DMS79 treated with DMSO at 0.1 percent for 48 hours (cell line): ENCODE measurements around the gene CYP2C18.
"Not testable (repeated sequence)": the region's sequence is repeated elsewhere in the genome, so short reads cannot be mapped to it uniquely, and the experiment has no call there.

Source experiments
- DNase-seq: peaks from one replicate; lab custom pipeline; 2025; lab: John Stamatoyannopoulos, UW

Gene CYP2C18

GRCh38 chr10:94683214-94684054, at the start of gene CYP2C18:
TSS of gene CYP2C18 (plus strand) at chr10:94683729. CDS start at chr10:94683820, 91 bp downstream.
- DNase-seq, result no peak

GRCh38 chr10:94638097-94638496, 45.4 kb upstream of the CYP2C18 start:
- not testable (repeated sequence) for DNase-seq

- DNase-seq, result no peak
Observed at GRCh38 chr10:94639902-94640301, 43.6 kb upstream of the CYP2C18 start.

GRCh38 chr10:94640562-94640961, 43.0 kb upstream of the CYP2C18 start:
- no peak for DNase-seq

- DNase-seq, result no peak
Observed at GRCh38 chr10:94641480-94641879, 42.0 kb upstream of the CYP2C18 start.

GRCh38 chr10:94644352-94644751, 39.2 kb upstream of the CYP2C18 start:
- no peak for DNase-seq

- no peak for DNase-seq
Observed at GRCh38 chr10:94645285-94645684, 38.2 kb upstream of the CYP2C18 start.

GRCh38 chr10:94655201-94655600, 28.3 kb upstream of the CYP2C18 start:
- not testable (repeated sequence) for DNase-seq

- not testable (repeated sequence) for DNase-seq
Observed at GRCh38 chr10:94663061-94663460, 20.5 kb upstream of the CYP2C18 start.

- no peak for DNase-seq
Observed at GRCh38 chr10:94666391-94667102, 17.0 kb upstream of the CYP2C18 start.

- DNase-seq, result no peak
Observed at GRCh38 chr10:94673614-94674321, 9.8 kb upstream of the CYP2C18 start.

GRCh38 chr10:94676496-94676895, 7.0 kb upstream of the CYP2C18 start:
- DNase-seq, result no peak

- DNase-seq, result no peak
Observed at GRCh38 chr10:94677691-94678090, 5.8 kb upstream of the CYP2C18 start.

GRCh38 chr10:94678475-94678874, 5.1 kb upstream of the CYP2C18 start:
- no peak for DNase-seq

- DNase-seq, result no peak
Observed at GRCh38 chr10:94680544-94680943, 3.0 kb upstream of the CYP2C18 start.

GRCh38 chr10:94682636-94683035, 893 bp upstream of the CYP2C18 start:
- not testable (repeated sequence) for DNase-seq

GRCh38 chr10:94687625-94688248, 4.2 kb downstream of the CYP2C18 start:
- no peak for DNase-seq

- no peak for DNase-seq
Observed at GRCh38 chr10:94706089-94706488, 22.6 kb downstream of the CYP2C18 start.

GRCh38 chr10:94710578-94710977, 27.0 kb downstream of the CYP2C18 start:
- no peak for DNase-seq

- no peak for DNase-seq
Observed at GRCh38 chr10:94725871-94726270, 42.3 kb downstream of the CYP2C18 start.

GRCh38 chr10:94735197-94735596, 51.7 kb downstream of the CYP2C18 start:
- DNase-seq, result no peak

- DNase-seq, result no peak
Observed at GRCh38 chr10:94738588-94738987, 55.1 kb downstream of the CYP2C18 start.
